ENCODE data around the gene SREBF2.

- TF ChIP-seq, protein P1, sequence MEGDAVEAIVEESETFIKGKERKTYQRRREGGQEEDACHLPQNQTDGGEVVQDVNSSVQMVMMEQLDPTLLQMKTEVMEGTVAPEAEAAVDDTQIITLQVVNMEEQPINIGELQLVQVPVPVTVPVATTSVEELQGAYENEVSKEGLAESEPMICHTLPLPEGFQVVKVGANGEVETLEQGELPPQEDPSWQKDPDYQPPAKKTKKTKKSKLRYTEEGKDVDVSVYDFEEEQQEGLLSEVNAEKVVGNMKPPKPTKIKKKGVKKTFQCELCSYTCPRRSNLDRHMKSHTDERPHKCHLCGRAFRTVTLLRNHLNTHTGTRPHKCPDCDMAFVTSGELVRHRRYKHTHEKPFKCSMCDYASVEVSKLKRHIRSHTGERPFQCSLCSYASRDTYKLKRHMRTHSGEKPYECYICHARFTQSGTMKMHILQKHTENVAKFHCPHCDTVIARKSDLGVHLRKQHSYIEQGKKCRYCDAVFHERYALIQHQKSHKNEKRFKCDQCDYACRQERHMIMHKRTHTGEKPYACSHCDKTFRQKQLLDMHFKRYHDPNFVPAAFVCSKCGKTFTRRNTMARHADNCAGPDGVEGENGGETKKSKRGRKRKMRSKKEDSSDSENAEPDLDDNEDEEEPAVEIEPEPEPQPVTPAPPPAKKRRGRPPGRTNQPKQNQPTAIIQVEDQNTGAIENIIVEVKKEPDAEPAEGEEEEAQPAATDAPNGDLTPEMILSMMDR (IDR thresholded peaks at IDR 0.05): no peak
- no peak for TF ChIP-seq POLR2AphosphoS5 (IDR thresholded peaks at IDR 0.05)
These were observed 10.4 kb downstream of the SREBF2 start for GRCh38 chr22:41842996-41843970.
